H1 (cell line): ENCODE data around the gene STK11. TPM values are rescaled to one million over a fixed set of nuclear protein-coding genes. Genes with fewer than 3 reads are reported as not detected.

Source experiments
- RNF2 ChIP-seq: fragments of 200-900, 300-1000 bp; sonication (generic); IDR thresholded peaks from 2 replicates; pipeline ENCODE4 v1.7.1; 2016; ENCODE audit warnings: borderline replicate concordance, low read depth, mild to moderate bottlenecking, antibody characterized with exemption, low read length; ENCODE audit not compliant: poor library complexity, severe bottlenecking; ENCODE audit errors: missing control alignments
- polyA plus RNA-seq, 7 experiments: library from polyadenylated mRNA; depleted of rRNA in 3 of 7; stranded (reverse) in 5 of 7; unstranded in 2 of 7; fragments of >200 nt in 5 of 7; fragments of 200-250 nt in 2 of 7; gene quantifications; 1 replicate in 5 of 7; 2 replicates in 1 of 7; 4 replicates in 1 of 7; pipeline versions ENCODE4 v1.2.1 to v1.2.3, GENCODE V29; 2011 to 2013; ENCODE audit warnings: missing spikeins in 2 of 7, mixed read lengths in 2 of 7
- total RNA-seq: library from RNA; stranded (reverse); fragmentation: NEBNext Ultra II Directional; extraction: Animal tissue kit (Norgen Biotek cat#: 25700); gene quantifications from 2 replicates; pipeline ENCODE4 v1.2.1, GENCODE V29; 2021

Gene STK11
- total and polyA plus RNA-seq, 2 of the 8 experiments (the other 6 are each of a cell fraction or from before 2014, with no cell fraction given) = 45.3 to 70.7 TPM

DNA sequence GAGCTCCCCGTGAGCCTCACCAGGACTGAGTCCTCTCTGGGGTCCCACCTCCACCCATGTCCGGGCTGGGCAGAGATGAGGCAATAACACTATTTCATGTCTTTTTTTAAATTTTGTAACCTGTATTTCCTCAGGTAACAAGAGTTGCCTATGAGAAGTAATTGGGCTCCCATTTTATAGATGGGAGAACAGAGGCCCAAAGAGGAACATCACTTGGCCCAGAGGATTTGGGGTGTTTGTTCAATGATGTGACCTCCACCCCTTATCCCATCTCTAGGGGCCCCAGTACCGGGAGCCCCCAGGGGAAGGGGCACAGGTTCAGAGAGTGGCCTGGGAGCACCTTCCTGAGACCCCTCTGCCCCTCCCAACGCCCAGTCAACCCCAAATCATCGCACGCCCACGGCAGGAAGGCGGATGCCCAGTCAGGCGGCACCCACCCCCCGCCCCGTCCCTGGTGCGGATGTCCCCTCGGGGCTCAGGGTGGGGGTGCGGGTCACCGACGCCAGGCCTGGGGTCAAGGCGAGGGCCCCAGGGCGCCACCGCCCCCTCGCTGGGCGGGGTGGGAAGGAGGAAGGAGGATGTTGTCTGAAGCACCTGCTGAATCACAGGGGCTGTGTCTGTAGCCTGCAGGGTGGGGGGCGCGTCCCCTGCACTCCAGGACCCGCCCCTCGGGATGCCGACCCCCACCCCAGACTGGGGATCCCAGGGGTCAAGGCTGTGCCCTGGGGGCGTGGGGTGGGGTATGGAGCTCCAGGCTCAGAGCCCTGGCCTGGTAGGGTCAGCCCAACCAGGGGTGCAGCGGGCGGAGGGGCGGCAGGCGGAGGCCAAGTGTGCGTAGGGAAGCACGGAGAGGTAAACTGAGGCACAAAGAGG, 54.5 kb downstream of the STK11 start (continued):
- no peak for TF ChIP-seq RNF2
